ENCODE measurements around the gene CD34.

Gene CD34

GRCh38 chr1:207871117-207871649 is 39.7 kb downstream of the CD34 start:
- no peak for DNase-seq

GRCh38 chr1:207870306-207871031 is 40.5 kb downstream of the CD34 start:
- no peak for DNase-seq

- no peak for DNase-seq
Observed at GRCh38 chr1:207869859-207870258, 41.1 kb downstream of the CD34 start.

GRCh38 chr1:207868774-207869721 is 41.9 kb downstream of the CD34 start:
- DNase-seq = peak; percentile 73

GRCh38 chr1:207868251-207868773 is 42.6 kb downstream of the CD34 start:
- DNase-seq = peak; percentile 38

GRCh38 chr1:207867136-207868109 is 43.5 kb downstream of the CD34 start:
- no peak for DNase-seq

- DNase-seq = no peak
Observed at GRCh38 chr1:207866471-207867135, 44.3 kb downstream of the CD34 start.

- DNase-seq = no peak
Observed at GRCh38 chr1:207863893-207864535, 46.9 kb downstream of the CD34 start.

- no peak for DNase-seq
Observed at GRCh38 chr1:207862241-207862787, 48.6 kb downstream of the CD34 start.

GRCh38 chr1:207861442-207862177 is 49.3 kb downstream of the CD34 start:
- DNase-seq = no peak

- no peak for DNase-seq
Observed at GRCh38 chr1:207860531-207860930, 50.4 kb downstream of the CD34 start.

- DNase-seq = no peak
Observed at GRCh38 chr1:207858806-207859205, 52.1 kb downstream of the CD34 start.

- DNase-seq = no peak
Observed at GRCh38 chr1:207858281-207858680, 52.6 kb downstream of the CD34 start.

- no peak for DNase-seq
Observed at GRCh38 chr1:207857447-207857846, 53.5 kb downstream of the CD34 start.

- DNase-seq = no peak
Observed at GRCh38 chr1:207856276-207857023, 54.5 kb downstream of the CD34 start.

GRCh38 chr1:207854001-207854400 is 56.9 kb downstream of the CD34 start:
- DNase-seq = no peak

GRCh38 chr1:207853372-207853757 is 57.6 kb downstream of the CD34 start:
- no peak for DNase-seq

GRCh38 chr1:207852576-207853371 is 58.2 kb downstream of the CD34 start:
- DNase-seq = no peak
